ES-I3 (cell line): Measurements from ENCODE around the gene PCDHA12.
"Not testable (repeated sequence)": the region's sequence is repeated elsewhere in the genome, so short reads cannot be mapped to it uniquely, and the experiment has no call there.

Experiments
- H3K36me3 ChIP-seq: 2 replicates; pipeline ENCODE4 v1.6.1; 2013; ENCODE audit warnings: mild to moderate bottlenecking, low read length, control low read depth, moderate library complexity; ENCODE audit not compliant: insufficient read depth
- H3K4me1 ChIP-seq: 2 replicates; pipeline ENCODE4 v1.6.1; 2013; ENCODE audit warnings: mild to moderate bottlenecking, control low read depth, low read length; ENCODE audit not compliant: insufficient read depth
- H3K9ac ChIP-seq: 2 replicates; pipeline ENCODE4 v1.6.1; 2013; ENCODE audit warnings: low read depth, mild to moderate bottlenecking, low read length, moderate library complexity
- H3K9me3 ChIP-seq: 2 replicates; pipeline ENCODE4 v1.6.1; 2013; ENCODE audit warnings: mild to moderate bottlenecking, low read length, moderate library complexity; ENCODE audit not compliant: control insufficient read depth, insufficient read depth

The PCDHA12 gene, protein sequence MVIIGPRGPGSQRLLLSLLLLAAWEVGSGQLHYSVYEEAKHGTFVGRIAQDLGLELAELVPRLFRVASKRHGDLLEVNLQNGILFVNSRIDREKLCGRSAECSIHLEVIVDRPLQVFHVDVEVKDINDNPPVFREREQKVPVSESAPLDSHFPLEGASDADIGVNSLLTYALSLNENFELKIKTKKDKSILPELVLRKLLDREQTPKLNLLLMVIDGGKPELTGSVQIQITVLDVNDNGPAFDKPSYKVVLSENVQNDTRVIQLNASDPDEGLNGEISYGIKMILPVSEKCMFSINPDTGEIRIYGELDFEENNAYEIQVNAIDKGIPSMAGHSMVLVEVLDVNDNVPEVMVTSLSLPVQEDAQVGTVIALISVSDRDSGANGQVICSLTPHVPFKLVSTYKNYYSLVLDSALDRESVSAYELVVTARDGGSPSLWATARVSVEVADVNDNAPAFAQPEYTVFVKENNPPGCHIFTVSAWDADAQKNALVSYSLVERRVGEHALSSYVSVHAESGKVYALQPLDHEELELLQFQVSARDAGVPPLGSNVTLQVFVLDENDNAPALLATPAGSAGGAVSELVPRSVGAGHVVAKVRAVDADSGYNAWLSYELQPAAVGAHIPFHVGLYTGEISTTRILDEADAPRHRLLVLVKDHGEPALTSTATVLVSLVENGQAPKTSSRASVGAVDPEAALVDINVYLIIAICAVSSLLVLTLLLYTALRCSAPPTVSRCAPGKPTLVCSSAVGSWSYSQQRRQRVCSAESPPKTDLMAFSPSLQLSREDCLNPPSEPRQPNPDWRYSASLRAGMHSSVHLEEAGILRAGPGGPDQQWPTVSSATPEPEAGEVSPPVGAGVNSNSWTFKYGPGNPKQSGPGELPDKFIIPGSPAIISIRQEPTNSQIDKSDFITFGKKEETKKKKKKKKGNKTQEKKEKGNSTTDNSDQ

DNA sequence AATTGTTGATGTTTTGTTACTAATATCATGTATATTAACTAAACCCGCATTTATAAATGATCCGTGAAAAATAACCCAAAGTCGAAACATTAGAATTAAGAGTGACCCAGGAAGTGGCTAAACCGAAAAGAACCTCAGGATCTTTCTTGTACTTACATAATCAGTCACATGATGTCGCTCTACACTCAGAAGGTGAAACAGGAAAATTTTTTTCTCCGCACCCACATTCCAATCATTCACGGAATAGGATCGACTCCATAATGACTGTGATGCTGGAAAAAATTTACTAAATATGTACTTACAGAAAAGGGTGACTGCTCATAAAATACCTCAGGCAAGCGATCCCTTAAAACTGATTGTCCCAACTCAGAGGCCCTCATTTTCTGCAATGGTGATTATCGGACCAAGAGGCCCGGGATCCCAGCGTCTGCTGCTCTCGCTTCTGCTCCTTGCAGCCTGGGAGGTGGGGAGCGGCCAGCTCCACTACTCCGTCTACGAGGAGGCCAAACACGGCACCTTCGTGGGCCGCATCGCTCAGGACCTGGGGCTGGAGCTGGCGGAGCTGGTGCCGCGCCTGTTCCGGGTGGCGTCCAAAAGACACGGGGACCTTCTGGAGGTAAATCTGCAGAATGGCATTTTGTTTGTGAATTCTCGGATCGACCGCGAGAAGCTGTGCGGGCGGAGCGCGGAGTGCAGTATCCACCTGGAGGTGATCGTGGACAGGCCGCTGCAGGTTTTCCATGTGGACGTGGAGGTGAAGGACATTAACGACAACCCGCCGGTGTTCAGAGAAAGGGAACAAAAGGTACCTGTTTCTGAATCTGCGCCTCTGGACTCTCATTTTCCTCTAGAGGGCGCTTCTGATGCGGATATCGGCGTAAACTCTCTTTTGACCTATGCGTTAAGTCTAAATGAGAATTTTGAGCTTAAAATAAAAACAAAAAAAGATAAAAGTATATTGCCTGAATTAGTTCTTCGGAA lies at the start of gene PCDHA12:
Gene PCDHA12 (plus strand): TSS at position 224 of the 981 bp plus-strand sequence. CDS start 165 bp downstream, at position 389.
- Histone ChIP-seq H3K36me3 (no peaks in the 10 kb centered on the region), H3K9ac (peak within 1 kb of the TSS; percentile 74), H3K9me3 (no peaks in the 10 kb centered on the region), H3K4me1 (no peaks in the 10 kb centered on the region)

DNA sequence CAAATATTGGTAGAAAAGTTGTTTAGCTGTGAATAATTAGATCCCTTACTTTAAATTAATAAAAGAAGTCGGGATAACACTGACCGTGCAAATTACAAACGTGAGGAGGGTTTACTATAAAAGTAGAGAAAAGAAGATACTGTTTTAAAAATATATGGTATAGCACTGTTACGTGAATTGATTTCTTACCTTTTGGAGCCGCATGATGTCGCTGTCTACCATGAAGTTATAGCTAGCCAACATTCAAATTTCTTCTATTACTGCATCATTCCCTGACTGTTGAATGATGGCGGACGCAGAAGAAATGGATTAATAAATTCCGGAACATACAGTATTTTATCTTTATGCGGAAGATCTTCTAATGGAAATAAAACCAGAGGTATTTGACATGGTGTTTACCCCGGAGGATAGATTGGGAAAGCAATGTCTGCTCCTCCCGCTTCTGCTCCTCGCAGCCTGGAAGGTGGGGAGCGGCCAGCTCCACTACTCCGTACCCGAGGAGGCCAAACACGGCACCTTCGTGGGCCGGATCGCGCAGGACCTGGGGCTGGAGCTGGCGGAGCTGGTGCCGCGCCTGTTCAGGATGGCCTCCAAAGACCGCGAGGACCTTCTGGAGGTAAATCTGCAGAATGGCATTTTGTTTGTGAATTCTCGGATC lies 47.3 kb upstream of the PCDHA12 start, which contains the start of gene PCDHA6:
Gene PCDHA6 (plus strand): TSS at position 257 of the 658 bp plus-strand sequence. CDS start 132 bp downstream, at position 389.
- no peaks in the 10 kb centered on the region for H3K36me3 ChIP-seq
- H3K4me1 ChIP-seq = no peaks in the 10 kb centered on the region
- H3K9ac ChIP-seq = peak within 1 kb of the TSS; percentile 48
- no peaks in the 10 kb centered on the region for H3K9me3 ChIP-seq

DNA sequence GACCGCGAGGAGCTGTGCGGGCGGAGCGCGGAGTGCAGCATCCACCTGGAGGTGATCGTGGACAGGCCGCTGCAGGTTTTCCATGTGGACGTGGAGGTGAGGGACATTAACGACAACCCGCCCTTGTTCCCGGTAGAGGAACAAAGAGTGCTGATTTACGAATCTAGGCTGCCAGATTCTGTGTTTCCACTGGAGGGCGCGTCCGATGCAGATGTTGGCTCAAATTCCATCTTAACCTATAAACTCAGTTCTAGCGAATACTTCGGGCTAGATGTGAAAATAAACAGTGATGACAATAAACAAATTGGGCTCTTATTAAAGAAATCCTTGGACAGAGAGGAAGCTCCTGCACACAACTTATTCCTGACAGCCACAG lies 46.8 kb upstream of the PCDHA12 start:
- Histone ChIP-seq H3K9ac (peak overlapping the region; percentile 48; the same call in 1 of the 2 replicates), H3K36me3 (no peaks in the 10 kb centered on the region), H3K4me1 (no peaks in the 10 kb centered on the region), H3K9me3 (no peaks in the 10 kb centered on the region)

DNA sequence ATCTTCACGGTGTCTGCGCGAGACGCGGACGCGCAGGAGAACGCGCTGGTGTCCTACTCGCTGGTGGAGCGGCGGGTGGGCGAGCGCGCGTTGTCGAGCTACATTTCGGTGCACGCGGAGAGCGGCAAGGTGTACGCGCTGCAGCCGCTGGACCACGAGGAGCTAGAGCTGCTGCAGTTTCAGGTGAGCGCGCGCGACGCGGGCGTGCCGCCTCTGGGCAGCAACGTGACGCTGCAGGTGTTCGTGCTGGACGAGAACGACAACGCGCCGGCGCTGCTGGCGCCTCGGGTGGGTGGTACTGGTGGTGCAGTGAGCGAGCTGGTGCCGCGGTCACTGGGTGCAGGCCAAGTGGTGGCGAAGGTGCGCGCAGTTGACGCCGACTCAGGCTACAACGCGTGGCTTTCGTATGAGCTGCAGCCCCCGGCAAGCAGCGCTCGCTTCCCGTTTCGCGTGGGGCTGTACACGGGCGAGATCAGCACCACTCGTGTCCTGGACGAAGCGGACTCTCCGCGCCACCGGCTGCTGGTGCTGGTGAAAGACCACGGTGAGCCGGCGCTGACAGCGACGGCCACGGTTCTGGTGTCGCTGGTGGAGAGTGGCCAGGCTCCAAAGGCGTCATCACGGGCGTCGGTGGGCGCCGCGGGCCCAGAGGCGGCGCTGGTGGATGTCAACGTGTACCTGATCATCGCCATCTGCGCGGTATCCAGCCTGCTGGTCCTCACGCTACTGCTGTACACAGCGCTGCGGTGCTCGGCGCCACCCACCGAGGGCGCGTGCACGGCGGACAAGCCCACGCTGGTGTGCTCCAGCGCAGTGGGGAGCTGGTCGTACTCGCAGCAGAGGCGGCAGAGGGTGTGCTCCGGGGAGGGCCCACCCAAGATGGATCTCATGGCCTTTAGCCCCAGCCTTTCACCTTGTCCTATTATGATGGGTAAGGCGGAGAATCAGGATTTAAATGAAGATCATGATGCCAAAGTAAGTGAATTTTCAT lies 45.3 kb upstream of the PCDHA12 start:
- H3K9me3 ChIP-seq, H3K9ac ChIP-seq, H3K36me3 ChIP-seq, H3K4me1 ChIP-seq: not testable (repeated sequence)

DNA sequence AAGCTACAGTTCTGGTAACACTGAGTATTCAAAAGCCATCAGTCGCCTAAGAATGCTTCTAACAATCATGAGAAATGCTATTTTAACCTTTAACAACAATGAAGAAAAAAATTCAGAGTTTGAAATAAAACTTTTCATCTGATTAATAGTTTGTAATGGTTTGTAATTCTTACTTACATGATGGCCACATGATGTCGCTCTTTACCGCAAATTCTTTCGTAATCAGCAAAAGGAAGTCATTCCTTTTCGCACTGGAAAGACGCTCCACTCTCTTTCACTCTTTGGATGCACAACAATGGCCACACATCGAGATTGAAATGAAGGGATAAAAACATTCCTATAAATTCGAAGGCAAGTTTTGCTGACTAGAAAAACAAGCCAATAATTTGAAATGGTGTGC lies 41.1 kb upstream of the PCDHA12 start, which contains the start of gene PCDHA7:
Gene PCDHA7 (plus strand): TSS at position 277 of the 400 bp plus-strand sequence. CDS start 115 bp downstream, at position 392.
- H3K4me1 ChIP-seq = no peaks in the 10 kb centered on the region
- H3K36me3 ChIP-seq = no peaks in the 10 kb centered on the region
- no peaks in the 10 kb centered on the region for H3K9me3 ChIP-seq
- no peak within 1 kb of the TSS for H3K9ac ChIP-seq

DNA sequence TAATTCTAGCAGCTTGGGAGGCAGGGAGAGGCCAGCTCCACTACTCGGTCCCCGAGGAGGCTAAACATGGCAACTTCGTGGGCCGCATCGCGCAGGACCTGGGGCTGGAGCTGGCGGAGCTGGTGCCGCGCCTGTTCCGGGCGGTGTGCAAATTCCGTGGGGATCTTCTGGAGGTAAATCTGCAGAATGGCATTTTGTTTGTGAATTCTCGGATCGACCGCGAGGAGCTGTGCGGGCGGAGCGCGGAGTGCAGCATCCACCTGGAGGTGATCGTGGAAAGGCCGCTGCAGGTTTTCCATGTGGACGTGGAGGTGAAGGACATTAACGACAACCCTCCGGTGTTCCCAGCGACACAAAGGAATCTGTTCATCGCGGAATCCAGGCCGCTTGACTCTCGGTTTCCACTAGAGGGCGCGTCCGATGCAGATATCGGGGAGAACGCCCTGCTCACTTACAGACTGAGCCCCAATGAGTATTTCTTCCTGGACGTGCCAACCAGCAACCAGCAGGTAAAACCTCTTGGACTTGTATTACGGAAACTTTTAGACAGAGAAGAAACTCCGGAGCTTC lies 40.6 kb upstream of the PCDHA12 start:
- H3K9me3 ChIP-seq, H3K9ac ChIP-seq, H3K36me3 ChIP-seq, H3K4me1 ChIP-seq: not testable (repeated sequence)

DNA sequence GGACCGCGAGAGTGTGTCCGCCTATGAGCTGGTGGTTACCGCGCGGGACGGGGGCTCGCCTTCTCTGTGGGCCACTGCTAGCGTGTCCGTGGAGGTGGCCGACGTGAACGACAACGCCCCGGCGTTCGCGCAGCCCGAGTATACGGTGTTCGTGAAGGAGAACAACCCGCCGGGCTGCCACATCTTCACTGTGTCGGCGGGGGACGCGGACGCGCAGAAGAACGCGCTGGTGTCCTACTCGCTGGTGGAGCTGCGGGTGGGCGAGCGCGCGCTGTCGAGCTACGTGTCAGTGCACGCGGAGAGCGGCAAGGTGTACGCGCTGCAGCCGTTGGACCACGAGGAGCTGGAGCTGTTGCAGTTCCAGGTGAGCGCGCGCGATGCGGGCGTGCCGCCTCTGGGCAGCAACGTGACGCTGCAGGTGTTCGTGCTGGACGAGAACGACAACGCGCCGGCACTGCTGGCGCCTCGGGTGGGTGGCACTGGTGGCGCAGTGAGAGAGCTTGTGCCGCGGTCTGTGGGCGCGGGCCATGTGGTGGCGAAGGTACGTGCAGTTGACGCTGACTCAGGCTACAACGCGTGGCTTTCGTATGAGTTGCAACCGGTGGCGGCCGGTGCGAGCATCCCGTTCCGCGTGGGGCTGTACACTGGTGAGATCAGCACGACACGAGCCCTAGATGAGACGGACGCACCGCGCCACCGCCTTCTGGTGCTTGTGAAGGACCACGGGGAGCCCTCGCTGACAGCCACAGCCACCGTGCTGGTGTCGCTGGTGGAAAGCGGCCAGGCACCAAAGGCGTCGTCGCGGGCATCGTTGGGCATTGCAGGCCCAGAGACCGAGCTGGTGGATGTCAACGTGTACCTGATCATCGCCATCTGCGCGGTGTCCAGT lies 39.2 kb upstream of the PCDHA12 start:
- Histone ChIP-seq H3K9ac (no peak overlapping the region), H3K9me3 (no peaks in the 10 kb centered on the region), H3K36me3 (no peaks in the 10 kb centered on the region), H3K4me1 (no peaks in the 10 kb centered on the region)

DNA sequence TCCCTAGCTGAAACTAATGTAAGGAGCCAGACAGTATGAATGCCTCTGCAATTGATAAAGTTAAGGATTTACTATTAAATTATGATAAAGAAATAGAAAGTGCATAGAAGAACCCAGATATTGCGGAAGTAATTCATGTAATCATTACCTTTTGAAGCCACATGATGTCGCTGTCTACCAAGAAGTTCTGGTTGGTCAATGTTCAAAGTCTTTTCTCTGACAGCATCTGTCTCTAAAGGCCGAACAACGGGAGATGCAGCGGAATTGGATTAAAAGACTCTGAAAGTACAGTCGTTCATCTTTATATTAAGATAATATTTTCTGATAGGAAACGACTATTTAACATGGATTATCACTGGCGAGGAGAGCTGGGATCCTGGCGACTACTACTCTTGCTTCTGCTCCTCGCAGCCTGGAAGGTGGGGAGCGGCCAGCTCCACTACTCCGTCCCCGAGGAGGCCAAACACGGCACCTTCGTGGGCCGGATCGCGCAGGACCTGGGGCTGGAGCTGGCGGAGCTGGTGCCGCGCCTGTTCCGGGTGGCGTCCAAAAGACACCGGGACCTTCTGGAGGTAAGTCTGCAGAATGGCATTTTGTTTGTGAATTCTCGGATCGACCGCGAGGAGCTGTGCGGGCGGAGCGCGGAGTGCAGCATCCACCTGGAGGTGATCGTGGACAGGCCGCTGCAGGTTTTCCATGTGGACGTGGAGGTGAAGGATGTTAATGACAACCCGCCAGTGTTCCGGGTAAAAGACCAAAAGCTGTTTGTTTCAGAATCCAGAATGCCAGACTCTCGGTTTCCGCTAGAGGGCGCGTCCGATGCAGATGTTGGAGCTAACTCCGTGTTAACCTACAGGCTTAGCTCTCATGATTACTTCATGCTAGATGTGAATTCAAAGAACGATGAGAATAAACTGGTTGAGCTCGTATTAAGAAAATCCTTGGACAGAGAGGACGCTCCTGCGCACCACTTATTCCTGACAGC lies 33.8 kb upstream of the PCDHA12 start, which contains the start of gene PCDHA8:
Gene PCDHA8 (plus strand): TSS at position 210 of the 985 bp plus-strand sequence. CDS start 135 bp downstream, at position 345.
- H3K9me3 ChIP-seq = no peaks in the 10 kb centered on the region
- H3K36me3 ChIP-seq = no peaks in the 10 kb centered on the region
- no peak within 1 kb of the TSS; the same call in 1 of the 2 replicates for H3K9ac ChIP-seq
- H3K4me1 ChIP-seq = no peaks in the 10 kb centered on the region

DNA sequence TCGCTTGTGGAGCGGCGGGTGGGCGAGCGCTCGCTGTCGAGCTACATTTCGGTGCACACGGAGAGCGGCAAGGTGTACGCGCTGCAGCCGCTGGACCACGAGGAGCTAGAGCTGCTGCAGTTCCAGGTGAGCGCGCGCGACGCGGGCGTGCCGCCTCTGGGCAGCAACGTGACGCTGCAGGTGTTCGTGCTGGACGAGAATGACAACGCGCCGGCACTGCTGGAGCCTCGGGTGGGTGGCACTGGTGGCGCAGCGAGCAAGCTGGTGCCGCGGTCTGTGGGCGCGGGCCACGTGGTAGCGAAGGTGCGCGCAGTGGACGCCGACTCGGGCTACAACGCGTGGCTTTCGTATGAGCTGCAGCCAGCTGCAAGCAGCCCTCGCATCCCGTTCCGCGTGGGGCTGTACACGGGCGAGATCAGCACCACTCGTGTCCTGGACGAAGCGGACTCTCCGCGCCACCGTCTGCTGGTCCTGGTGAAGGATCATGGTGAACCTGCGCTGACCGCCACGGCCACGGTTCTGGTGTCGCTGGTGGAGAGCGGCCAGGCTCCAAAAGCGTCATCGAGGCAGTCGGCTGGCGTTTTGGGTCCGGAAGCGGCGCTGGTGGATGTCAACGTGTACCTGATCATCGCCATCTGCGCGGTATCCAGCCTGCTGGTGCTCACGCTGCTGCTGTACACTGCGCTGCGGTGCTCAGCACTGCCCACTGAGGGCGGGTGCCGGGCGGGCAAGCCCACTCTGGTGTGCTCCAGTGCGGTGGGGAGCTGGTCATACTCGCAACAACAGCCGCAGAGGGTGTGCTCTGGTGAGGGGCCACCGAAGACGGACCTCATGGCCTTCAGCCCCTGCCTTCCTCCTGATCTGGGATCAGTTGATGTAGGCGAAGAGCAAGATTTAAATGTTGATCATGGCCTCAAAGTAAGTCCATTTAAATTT lies 32.0 kb upstream of the PCDHA12 start:
- Histone ChIP-seq H3K36me3 (no peaks in the 10 kb centered on the region), H3K9me3 (no peaks in the 10 kb centered on the region), H3K9ac (no peak overlapping the region), H3K4me1 (no peaks in the 10 kb centered on the region)
